PC-9 (cell line): ENCODE results near the gene ORMDL3. TPM values are rescaled to one million over a fixed set of nuclear protein-coding genes. Genes with fewer than 3 reads are reported as not detected.

Source experiments
- BruUV-seq: library from RNA; stranded (reverse); fragments of 400-500 nt; replicated peaks from 2 replicates; lab custom pipeline; 2021; lab: Mats Ljungman, UMichigan
- CTCF ChIA-PET: fragments of 300-600 bp; sonication (Branson Sonifier 250); formaldehyde crosslinking; loops from one replicate; lab custom pipeline; 2022; ENCODE audit warnings: antibody characterized with exemption; lab: Charles Lee
- POLR2A ChIA-PET: fragments of 300-600 bp; sonication (Branson Sonifier 250); formaldehyde crosslinking; loops from one replicate; lab custom pipeline; 2022; ENCODE audit warnings: antibody characterized with exemption; ENCODE audit not compliant: unreplicated experiment; lab: Charles Lee
- DNase-seq, 2 experiments: peaks; one replicate each; pipeline versions ENCODE4 v3.0.0 to v3.0.0-alpha.2; 2015 to 2022; ENCODE audit warnings: mixed read lengths in 1 of 2
- H2AFZ ChIP-seq: fragments of 200-600 bp; sonication (generic); 2 replicates; pipeline ENCODE4 v1.8.1; 2017; ENCODE audit warnings: antibody characterized with exemption
- H3F3A ChIP-seq: fragments of 200-600 bp; sonication (generic); 2 replicates; pipeline ENCODE4 v1.8.1; 2017; ENCODE audit warnings: antibody characterized with exemption, mild to moderate bottlenecking, low read depth; ENCODE audit not compliant: insufficient read depth
- H3K27ac ChIP-seq: fragments of 200-600 bp; sonication (generic); 2 replicates; pipeline ENCODE4 v1.6.1; 2016; ENCODE audit warnings: mixed run types
- H3K27me3 ChIP-seq: fragments of 200-600 bp; sonication (generic); 2 replicates; pipeline ENCODE4 v1.6.1; 2016; ENCODE audit warnings: low read depth, mixed run types; ENCODE audit not compliant: insufficient read depth
- H3K36me3 ChIP-seq: fragments of 200-600 bp; sonication (generic); 2 replicates; pipeline ENCODE4 v1.6.1; 2016; ENCODE audit warnings: low read depth, mixed run types
- H3K4me1 ChIP-seq: fragments of 200-600 bp; sonication (generic); replicated peaks from 2 replicates; pipeline ENCODE4 v1.6.1; 2016; ENCODE audit warnings: mixed run types; ENCODE audit not compliant: insufficient read depth
- H3K4me2 ChIP-seq: fragments of 200-600 bp; sonication (generic); 2 replicates; pipeline ENCODE4 v1.6.1; 2017; ENCODE audit warnings: mixed run types
- H3K4me3 ChIP-seq: fragments of 200-600 bp; sonication (generic); 2 replicates; pipeline ENCODE4 v1.6.1; 2016; ENCODE audit warnings: mixed run types
- H3K79me2 ChIP-seq: fragments of 200-600 bp; sonication (generic); 2 replicates; pipeline ENCODE4 v1.6.1; 2017; ENCODE audit warnings: low read depth, mixed run types
- H3K9me2 ChIP-seq: fragments of 200-600 bp; sonication (generic); 2 replicates; pipeline ENCODE4 v1.8.1; 2017; ENCODE audit warnings: mild to moderate bottlenecking; ENCODE audit not compliant: insufficient read depth
- H3K9me3 ChIP-seq: fragments of 200-600 bp; sonication (generic); 2 replicates; pipeline ENCODE4 v1.8.1; 2016; ENCODE audit warnings: low read depth; ENCODE audit not compliant: insufficient read depth
- H4K20me1 ChIP-seq: fragments of 200-600 bp; sonication (generic); 2 replicates; pipeline ENCODE4 v1.8.1; 2017; ENCODE audit not compliant: insufficient read depth
- EZH2 ChIP-seq: fragments of 200-600 bp; sonication (generic); IDR thresholded peaks from 2 replicates; pipeline ENCODE4 v1.8.0; 2017; ENCODE audit warnings: antibody characterized with exemption, low read depth
- intact Hi-C: fragments of 100-400 bp; cut with micrococcal nuclease; formaldehyde crosslinking; loops from one replicate; pipeline ENCODE4 v1.10.0; 2022; ENCODE audit not compliant: unreplicated experiment
- total RNA-seq: library from RNA; stranded (reverse); gene quantifications from 2 replicates; pipeline ENCODE4 v1.2.3, GENCODE V29; 2021
- TF ChIP-seq, protein P1 (sequence below): fragments of 200-600 bp; sonication (generic); conservative IDR thresholded peaks from 2 replicates; pipeline ENCODE4 v1.6.1; 2017; ENCODE audit warnings: mixed run types, antibody characterized with exemption, mild to moderate bottlenecking, moderate library complexity

ORMDL3 gene
- total RNA-seq, 1 experiment from 2014 or later, result 51.1 TPM

DNA sequence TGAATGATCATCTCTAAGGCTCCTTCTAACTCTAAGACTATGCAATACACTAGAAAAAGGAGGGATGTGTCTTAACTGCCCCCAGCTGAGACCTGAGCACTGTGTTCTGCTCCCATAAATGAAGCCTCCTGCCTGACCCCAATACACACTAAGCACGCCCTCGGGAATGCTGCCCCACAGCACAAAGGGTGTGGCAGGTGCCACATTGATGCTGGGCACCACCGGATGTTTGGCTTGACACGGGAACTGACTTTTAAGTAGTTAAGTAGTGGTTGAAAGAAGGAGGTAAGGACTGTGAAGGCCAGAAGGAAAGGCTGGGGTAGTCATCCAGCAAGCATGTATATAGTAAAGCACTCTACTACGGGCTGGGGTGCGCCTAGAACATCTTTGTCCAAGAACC, 39.4 kb upstream of the ORMDL3 start:
- CTCF ChIA-PET, result no interaction called here
- TF ChIP-seq, protein P1, sequence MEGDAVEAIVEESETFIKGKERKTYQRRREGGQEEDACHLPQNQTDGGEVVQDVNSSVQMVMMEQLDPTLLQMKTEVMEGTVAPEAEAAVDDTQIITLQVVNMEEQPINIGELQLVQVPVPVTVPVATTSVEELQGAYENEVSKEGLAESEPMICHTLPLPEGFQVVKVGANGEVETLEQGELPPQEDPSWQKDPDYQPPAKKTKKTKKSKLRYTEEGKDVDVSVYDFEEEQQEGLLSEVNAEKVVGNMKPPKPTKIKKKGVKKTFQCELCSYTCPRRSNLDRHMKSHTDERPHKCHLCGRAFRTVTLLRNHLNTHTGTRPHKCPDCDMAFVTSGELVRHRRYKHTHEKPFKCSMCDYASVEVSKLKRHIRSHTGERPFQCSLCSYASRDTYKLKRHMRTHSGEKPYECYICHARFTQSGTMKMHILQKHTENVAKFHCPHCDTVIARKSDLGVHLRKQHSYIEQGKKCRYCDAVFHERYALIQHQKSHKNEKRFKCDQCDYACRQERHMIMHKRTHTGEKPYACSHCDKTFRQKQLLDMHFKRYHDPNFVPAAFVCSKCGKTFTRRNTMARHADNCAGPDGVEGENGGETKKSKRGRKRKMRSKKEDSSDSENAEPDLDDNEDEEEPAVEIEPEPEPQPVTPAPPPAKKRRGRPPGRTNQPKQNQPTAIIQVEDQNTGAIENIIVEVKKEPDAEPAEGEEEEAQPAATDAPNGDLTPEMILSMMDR, result no peak
- no peak for TF ChIP-seq EZH2
- intact Hi-C loops, result no loop called here
- peaks cover 15% of the 10 kb centered on the region for H3F3A ChIP-seq
- peaks cover 6% of the 10 kb centered on the region; the same call in 1 of the 2 replicates for H3K4me1 ChIP-seq
- no peak for DNase-seq
- no peak overlapping the region for H3K27ac ChIP-seq
- 0 out of 2 replicates have a peak, but pooled peaks cover 8% of the 10 kb centered on the region for H3K27me3 ChIP-seq
- no peaks in the 10 kb centered on the region for H3K9me3 ChIP-seq
- POLR2A ChIA-PET, result no interaction called here
- H3K4me2 ChIP-seq, result no peak overlapping the region
- no peaks in the 10 kb centered on the region for H3K36me3 ChIP-seq
- no peak overlapping the region for H3K4me3 ChIP-seq
- no TSS peak for BruUV-seq
- H2AFZ ChIP-seq, result no peak overlapping the region
- H3K79me2 ChIP-seq, result no peaks in the 10 kb centered on the region
- H4K20me1 ChIP-seq, result no peaks in the 10 kb centered on the region
- no peaks in the 10 kb centered on the region for H3K9me2 ChIP-seq

DNA sequence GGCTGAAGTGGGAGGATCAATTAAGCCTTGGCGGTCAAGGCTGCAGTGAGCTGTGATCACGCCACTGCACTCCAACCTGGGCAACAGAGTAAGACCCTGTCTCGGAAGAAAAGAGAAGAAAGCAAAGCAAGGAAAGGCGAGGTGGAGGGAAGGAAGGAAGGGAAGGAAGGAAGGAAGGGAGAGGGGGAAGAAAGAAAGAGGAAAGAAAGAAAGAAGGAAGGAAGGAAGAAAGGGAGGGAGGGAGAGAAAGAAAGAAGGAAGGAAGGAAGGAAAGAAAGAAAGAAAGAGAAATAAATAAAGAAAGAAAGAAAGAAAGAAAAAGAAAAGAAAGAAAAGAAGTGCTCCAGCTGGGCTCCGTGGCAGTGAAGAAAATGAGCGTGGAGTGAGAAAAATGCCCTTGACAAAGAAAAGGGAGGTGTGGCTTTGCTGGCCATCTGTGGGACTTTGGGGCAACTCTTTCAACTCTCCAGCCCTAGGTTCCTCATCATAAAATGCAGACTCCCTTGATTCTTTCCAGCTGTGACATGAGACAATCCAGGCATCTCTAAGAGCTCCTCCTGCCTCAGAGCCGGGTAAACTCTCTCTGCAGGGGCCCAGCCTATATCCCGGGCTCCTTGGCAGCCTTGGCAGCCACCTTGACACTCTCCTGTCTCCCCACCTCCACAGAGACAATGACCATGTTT, 37.8 kb upstream of the ORMDL3 start:
- no peak for DNase-seq
- intact Hi-C loops, result no loop called here
- Histone ChIP-seq H3K4me2 (no peak overlapping the region), H2AFZ (no peak overlapping the region), H3K27ac (no peak overlapping the region), H3F3A (peaks cover 15% of the 10 kb centered on the region), H3K79me2 (no peaks in the 10 kb centered on the region), H3K9me3 (no peaks in the 10 kb centered on the region), H4K20me1 (no peaks in the 10 kb centered on the region), H3K9me2 (no peaks in the 10 kb centered on the region), H3K36me3 (no peaks in the 10 kb centered on the region), H3K27me3 (no peaks in the 10 kb centered on the region), H3K4me1 (peaks cover 6% of the 10 kb centered on the region; the same call in 1 of the 2 replicates), H3K4me3 (no peak overlapping the region)
- POLR2A ChIA-PET, result no interaction called here
- CTCF ChIA-PET, result no interaction called here
- TF ChIP-seq EZH2, result no peak
- TF ChIP-seq, protein P1, result no peak
- no TSS peak for BruUV-seq

DNA sequence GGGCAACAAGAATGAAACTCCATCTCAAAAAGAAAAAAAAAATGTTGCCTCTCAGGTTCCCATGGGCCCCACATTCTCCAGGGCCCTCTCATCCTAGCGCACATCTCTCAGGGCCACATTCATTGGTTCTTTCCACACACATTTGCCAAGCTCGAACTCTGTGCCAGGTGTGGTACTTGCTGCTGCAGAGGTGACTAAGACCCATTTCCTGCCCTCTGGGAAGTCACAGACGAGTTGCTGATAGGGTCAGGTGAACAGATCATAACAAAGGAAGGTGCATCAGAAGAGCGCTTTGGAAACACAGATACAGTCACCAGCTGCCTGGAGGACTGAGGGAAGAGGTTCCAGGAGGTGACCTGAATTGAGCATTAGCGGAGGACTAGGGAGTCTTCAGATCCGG, 36.4 kb upstream of the ORMDL3 start:
- H3F3A ChIP-seq, result peaks cover 15% of the 10 kb centered on the region
- CTCF ChIA-PET, result no interaction called here
- TF ChIP-seq EZH2, result no peak
- TF ChIP-seq, protein P1, result no peak
- no peaks in the 10 kb centered on the region for H3K27me3 ChIP-seq
- no peaks in the 10 kb centered on the region for H4K20me1 ChIP-seq
- no peaks in the 10 kb centered on the region for H3K36me3 ChIP-seq
- DNase-seq, result peak; percentile 39 to 87
- H3K4me2 ChIP-seq, result no peak overlapping the region
- intact Hi-C loops, result no loop called here
- POLR2A ChIA-PET, result interaction anchor here (0.6 kb wide), 1 partner anchor 11 kb away, joined by 3 read pairs; no protein-coding TSS in a partner anchor
- no peak overlapping the region for H3K4me3 ChIP-seq
- no peaks in the 10 kb centered on the region for H3K9me2 ChIP-seq
- H2AFZ ChIP-seq, result no peak overlapping the region
- H3K27ac ChIP-seq, result no peak overlapping the region
- no TSS peak for BruUV-seq
- H3K4me1 ChIP-seq, result peaks cover 11% of the 10 kb centered on the region
- H3K79me2 ChIP-seq, result no peaks in the 10 kb centered on the region
- H3K9me3 ChIP-seq, result no peaks in the 10 kb centered on the region
